ENCODE measurements around the gene BMP2K.
"Not testable (repeated sequence)": the region's sequence is repeated elsewhere in the genome, so short reads cannot be mapped to it uniquely, and the experiment has no call there.

Gene BMP2K

DNA sequence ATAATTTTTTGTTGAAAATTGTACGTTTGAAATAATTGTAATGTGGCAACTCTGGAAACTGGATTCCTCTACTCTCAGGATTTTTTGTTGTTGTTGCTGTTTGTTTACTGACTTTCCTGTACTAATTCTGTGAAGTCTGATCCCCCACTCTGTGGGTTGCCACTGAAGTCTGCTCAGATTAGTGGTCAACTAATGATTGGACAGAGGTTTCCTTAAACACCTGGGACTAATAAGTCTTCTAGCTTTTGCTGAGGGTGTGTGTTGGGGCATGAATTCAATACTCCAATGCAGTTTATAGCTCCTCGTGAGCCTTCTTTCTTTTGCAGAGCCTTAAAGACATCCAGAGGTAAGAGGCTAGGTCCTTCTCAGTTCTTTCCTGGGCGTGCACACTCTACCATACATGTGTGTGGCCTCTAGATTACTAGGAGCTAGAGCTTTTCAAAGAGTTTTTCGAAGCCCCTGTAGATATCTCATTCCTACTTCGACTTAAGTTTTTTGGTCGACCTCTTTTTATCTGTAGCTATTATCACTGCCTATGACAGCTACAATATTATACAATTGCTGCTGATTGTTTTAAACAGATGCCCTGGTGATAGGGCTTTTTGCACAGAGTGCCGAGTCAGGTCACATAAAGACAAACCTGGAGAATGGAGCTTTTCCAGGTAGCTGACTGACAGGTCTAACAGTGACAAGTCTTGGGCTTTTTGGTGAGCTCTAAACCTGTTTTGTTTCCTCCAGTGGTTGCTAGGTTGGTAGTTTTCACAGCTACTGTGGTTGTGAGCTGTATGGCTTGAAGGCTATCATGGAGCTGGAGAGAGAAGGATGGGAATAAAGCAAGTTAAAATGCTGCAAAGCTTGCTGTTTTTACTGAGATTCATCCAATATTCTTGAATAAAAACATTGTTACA lies 34.0 kb downstream of the BMP2K start:
- TF ChIP-seq CTCF (IDR thresholded peaks at IDR 0.05; ENCODE audit: low read depth, low read length) = no peak
- in situ Hi-C loops (cut with HindIII; ENCODE audit: low sequenced_read_pairs) = no loop called here
- no peak overlapping the region for H3K4me3 ChIP-seq (ENCODE audit: low read depth, low read length)
- DNase-seq (ENCODE audit: low read depth, low spot score) = no peak

- DNase-seq (ENCODE audit: low read depth, low spot score) = no peak
- no peak for TF ChIP-seq CTCF (IDR thresholded peaks at IDR 0.05; ENCODE audit: low read depth, low read length)
- in situ Hi-C loops (cut with HindIII; ENCODE audit: low sequenced_read_pairs) = no loop called here
- H3K4me3 ChIP-seq (ENCODE audit: low read depth, low read length) = no peak overlapping the region
Observed at GRCh38 chr4:78811034-78811433, 34.9 kb downstream of the BMP2K start.

DNA sequence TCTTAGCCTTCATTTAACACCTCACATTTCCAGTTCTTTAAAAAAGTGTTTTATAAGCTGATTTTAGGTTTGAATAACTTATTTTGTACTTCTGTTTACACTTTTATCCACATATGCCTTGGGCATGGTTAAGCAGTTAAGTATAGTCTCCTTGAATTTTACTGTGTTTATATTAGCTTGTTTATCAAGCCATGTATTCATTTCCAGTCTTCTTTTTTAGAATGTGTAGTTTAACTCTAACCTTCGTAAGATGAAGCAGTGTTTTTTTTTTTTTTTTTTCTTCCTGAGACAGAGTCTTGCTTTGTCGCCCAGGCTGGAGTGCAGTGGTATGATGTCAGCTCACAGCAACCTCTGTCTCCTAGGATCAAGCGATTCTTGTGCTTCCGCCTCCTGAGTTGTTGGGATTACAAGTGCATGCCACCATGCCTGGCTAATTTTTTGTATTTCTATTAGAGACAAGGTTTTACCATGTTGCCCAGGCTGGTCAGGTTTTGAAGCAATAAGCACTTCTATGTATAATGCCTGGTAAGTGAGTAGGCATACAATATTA lies 42.5 kb downstream of the BMP2K start:
- H3K4me3 ChIP-seq (ENCODE audit: low read depth, low read length) = no peak overlapping the region
- in situ Hi-C loops (cut with HindIII; ENCODE audit: low sequenced_read_pairs) = no loop called here
- no peak for TF ChIP-seq CTCF (IDR thresholded peaks at IDR 0.05; ENCODE audit: low read depth, low read length)
- no peak for DNase-seq (ENCODE audit: low read depth, low spot score)

- in situ Hi-C loops (cut with HindIII; ENCODE audit: low sequenced_read_pairs) = no loop called here
- no peak for DNase-seq (ENCODE audit: low read depth, low spot score)
- no peak overlapping the region for H3K4me3 ChIP-seq (ENCODE audit: low read depth, low read length)
- no peak for TF ChIP-seq CTCF (IDR thresholded peaks at IDR 0.05; ENCODE audit: low read depth, low read length)
Observed at GRCh38 chr4:78824001-78824400, 47.9 kb downstream of the BMP2K start.

DNA sequence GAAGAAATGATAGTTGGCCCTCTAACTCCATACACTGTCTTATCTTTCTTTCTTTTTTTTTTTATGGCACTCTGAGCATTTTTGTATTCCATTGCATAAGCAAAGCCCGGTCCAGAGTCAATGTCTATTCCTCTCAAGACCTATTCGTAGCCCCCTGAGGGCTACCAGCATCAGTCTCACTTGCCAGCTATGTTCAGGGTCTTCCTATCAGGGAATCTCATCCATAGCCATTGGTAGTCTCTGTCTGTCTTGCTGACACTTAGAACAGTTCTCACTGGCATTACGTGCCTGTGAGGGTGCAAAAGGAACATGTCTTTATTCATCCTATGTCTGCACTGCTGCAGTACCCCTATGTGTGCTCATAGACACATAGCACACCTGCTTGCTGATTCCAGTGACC lies 51.0 kb downstream of the BMP2K start:
- in situ Hi-C loops (cut with HindIII; ENCODE audit: low sequenced_read_pairs) = no loop called here
- no peak for DNase-seq (ENCODE audit: low read depth, low spot score)

GRCh38 chr4:78829296-78829695 lies 53.1 kb downstream of the BMP2K start:
- no peak for TF ChIP-seq CTCF (IDR thresholded peaks at IDR 0.05; ENCODE audit: low read depth, low read length)
- in situ Hi-C loops (cut with HindIII; ENCODE audit: low sequenced_read_pairs) = no loop called here
- peak; percentile 29 for DNase-seq (ENCODE audit: low read depth, low spot score)
- H3K4me3 ChIP-seq (ENCODE audit: low read depth, low read length) = no peak overlapping the region

More for the DNA sequence above, 51.0 kb downstream of the BMP2K start:
- TF ChIP-seq CTCF (IDR thresholded peaks at IDR 0.05; ENCODE audit: low read depth, low read length) = no peak
- no peak overlapping the region for H3K4me3 ChIP-seq (ENCODE audit: low read depth, low read length)

- DNase-seq (ENCODE audit: low read depth, low spot score); H3K4me3 ChIP-seq (ENCODE audit: low read depth, low read length); in situ Hi-C loops (cut with HindIII; ENCODE audit: low sequenced_read_pairs): not testable (repeated sequence)
Observed at GRCh38 chr4:78839676-78840075, 63.5 kb downstream of the BMP2K start.

- H3K4me3 ChIP-seq (ENCODE audit: low read depth, low read length); in situ Hi-C loops (cut with HindIII; ENCODE audit: low sequenced_read_pairs); DNase-seq (ENCODE audit: low read depth, low spot score): not testable (repeated sequence)
Observed at GRCh38 chr4:78840286-78840685, 64.1 kb downstream of the BMP2K start.

All from astrocyte of the spinal cord (primary cell).